Lower leg skin (tissue), 3 donors: ENCODE measurements around the gene SYT2.

Experiments used
- POLR2A ChIP-seq, 2 donors: fragments of 450-650 bp; IDR thresholded peaks; one replicate each; pipeline ENCODE4 v1.6.1; 2016 to 2017; ENCODE audit warnings: antibody characterized with exemption in 2 of 2, mild to moderate bottlenecking in 1 of 2, moderate library complexity in 1 of 2
- TF ChIP-seq, protein P1 (sequence below), 3 donors: fragments of 450-650 bp; IDR thresholded peaks; one replicate each; pipeline ENCODE4 v1.5.1; 2016; ENCODE audit warnings: antibody characterized with exemption in 3 of 3, mild to moderate bottlenecking in 3 of 3, moderate library complexity in 2 of 3

DNA sequence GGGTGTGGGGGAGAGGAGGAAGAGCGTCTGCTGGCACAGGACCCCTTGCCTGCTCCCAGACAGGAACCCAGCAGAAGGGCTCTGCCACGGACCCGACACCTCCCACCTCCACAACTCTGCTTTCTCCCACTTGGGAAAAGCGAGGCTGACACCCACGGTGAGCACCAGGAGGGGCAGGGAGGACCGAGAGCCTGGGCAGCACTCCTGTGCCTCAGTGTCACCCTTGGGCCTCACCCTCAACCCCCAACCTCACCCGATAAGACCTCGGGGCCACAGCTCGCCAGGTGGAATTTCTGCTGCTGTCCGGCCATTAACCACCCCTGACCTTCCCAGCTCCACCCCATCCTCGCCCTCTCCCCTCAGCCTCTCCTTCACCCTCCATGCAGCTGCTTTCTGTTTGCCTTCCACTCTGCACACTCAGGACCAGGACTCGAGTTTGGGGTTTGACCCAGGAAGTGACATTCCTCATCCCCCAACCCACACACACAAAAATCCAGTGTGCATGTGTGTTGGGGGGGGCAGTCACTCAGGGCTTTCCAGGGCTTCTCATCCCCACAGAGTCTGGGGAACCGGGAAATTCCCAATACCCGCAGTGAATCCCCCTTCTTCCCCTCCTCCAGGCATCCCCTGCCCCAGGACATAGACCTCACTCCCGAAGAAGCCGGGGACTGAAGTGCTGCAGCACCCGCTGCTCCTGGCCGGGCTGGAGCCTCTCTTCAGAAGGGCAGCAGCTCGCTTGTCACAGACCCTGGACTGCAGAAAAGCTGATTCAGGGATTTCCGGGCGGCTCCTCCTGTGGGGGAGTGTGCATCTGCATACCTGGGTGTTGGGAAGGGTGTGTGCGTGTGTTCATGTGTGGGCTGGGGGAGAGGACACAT, 65.8 kb downstream of the SYT2 start:
- TF ChIP-seq, protein P1, sequence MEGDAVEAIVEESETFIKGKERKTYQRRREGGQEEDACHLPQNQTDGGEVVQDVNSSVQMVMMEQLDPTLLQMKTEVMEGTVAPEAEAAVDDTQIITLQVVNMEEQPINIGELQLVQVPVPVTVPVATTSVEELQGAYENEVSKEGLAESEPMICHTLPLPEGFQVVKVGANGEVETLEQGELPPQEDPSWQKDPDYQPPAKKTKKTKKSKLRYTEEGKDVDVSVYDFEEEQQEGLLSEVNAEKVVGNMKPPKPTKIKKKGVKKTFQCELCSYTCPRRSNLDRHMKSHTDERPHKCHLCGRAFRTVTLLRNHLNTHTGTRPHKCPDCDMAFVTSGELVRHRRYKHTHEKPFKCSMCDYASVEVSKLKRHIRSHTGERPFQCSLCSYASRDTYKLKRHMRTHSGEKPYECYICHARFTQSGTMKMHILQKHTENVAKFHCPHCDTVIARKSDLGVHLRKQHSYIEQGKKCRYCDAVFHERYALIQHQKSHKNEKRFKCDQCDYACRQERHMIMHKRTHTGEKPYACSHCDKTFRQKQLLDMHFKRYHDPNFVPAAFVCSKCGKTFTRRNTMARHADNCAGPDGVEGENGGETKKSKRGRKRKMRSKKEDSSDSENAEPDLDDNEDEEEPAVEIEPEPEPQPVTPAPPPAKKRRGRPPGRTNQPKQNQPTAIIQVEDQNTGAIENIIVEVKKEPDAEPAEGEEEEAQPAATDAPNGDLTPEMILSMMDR (IDR thresholded peaks at IDR 0.05) = no peak
- no peak for TF ChIP-seq POLR2A (IDR thresholded peaks at IDR 0.05)
